Measurements from ENCODE around the gene FAM227B.

Gene FAM227B

GRCh38 chr15:49300856-49301255 lies 319.8 kb downstream of the FAM227B start:
- TF ChIP-seq POLR2A (IDR thresholded peaks at IDR 0.05; ENCODE audit: low read depth, low read length) (no peak), POLR2AphosphoS5 (IDR thresholded peaks at IDR 0.05; ENCODE audit: low read depth, low read length) (no peak), POU2F2 (IDR thresholded peaks at IDR 0.05; ENCODE audit: low read depth, low read length) (no peak), TAF1 (IDR thresholded peaks at IDR 0.05; ENCODE audit: low read depth, low read length) (no peak), PAX5 (IDR thresholded peaks at IDR 0.05; ENCODE audit: insufficient read depth, low read length, severe bottlenecking) (no peak), SPI1 (IDR thresholded peaks at IDR 0.05; ENCODE audit: low read depth, low read length) (no peak)
- FAIRE-seq: no peak
- DNase-seq (ENCODE audit: insufficient read length, low spot score): no peak

GRCh38 chr15:49297584-49297983 lies 323.0 kb downstream of the FAM227B start:
- TF ChIP-seq SPI1 (IDR thresholded peaks at IDR 0.05; ENCODE audit: low read depth, low read length) (no peak), POLR2A (IDR thresholded peaks at IDR 0.05; ENCODE audit: low read depth, low read length) (no peak), PAX5 (IDR thresholded peaks at IDR 0.05; ENCODE audit: insufficient read depth, low read length, severe bottlenecking) (no peak), POLR2AphosphoS5 (IDR thresholded peaks at IDR 0.05; ENCODE audit: low read depth, low read length) (no peak), POU2F2 (IDR thresholded peaks at IDR 0.05; ENCODE audit: low read depth, low read length) (no peak), TAF1 (IDR thresholded peaks at IDR 0.05; ENCODE audit: low read depth, low read length) (no peak)
- DNase-seq (ENCODE audit: insufficient read length, low spot score) (no peak), FAIRE-seq (no peak)

- FAIRE-seq: no peak
- TF ChIP-seq POLR2A (IDR thresholded peaks at IDR 0.05; ENCODE audit: low read depth, low read length) (no peak), PAX5 (IDR thresholded peaks at IDR 0.05; ENCODE audit: insufficient read depth, low read length, severe bottlenecking) (no peak), POLR2AphosphoS5 (IDR thresholded peaks at IDR 0.05; ENCODE audit: low read depth, low read length) (no peak), POU2F2 (IDR thresholded peaks at IDR 0.05; ENCODE audit: low read depth, low read length) (no peak), TAF1 (IDR thresholded peaks at IDR 0.05; ENCODE audit: low read depth, low read length) (no peak), SPI1 (IDR thresholded peaks at IDR 0.05; ENCODE audit: low read depth, low read length) (no peak)
- no peak for DNase-seq (ENCODE audit: insufficient read length, low spot score)
Observed at GRCh38 chr15:49296258-49296657, 324.4 kb downstream of the FAM227B start.

- TF ChIP-seq PAX5 (IDR thresholded peaks at IDR 0.05; ENCODE audit: insufficient read depth, low read length, severe bottlenecking) (no peak), POLR2AphosphoS5 (IDR thresholded peaks at IDR 0.05; ENCODE audit: low read depth, low read length) (no peak), POU2F2 (IDR thresholded peaks at IDR 0.05; ENCODE audit: low read depth, low read length) (no peak), SPI1 (IDR thresholded peaks at IDR 0.05; ENCODE audit: low read depth, low read length) (no peak)
- DNase-seq (ENCODE audit: insufficient read length, low spot score) (no peak), FAIRE-seq (no peak)
Observed at GRCh38 chr15:49293941-49294340, 326.7 kb downstream of the FAM227B start.

GRCh38 chr15:49290191-49290590 lies 330.4 kb downstream of the FAM227B start:
- TF ChIP-seq SPI1 (IDR thresholded peaks at IDR 0.05; ENCODE audit: low read depth, low read length): no peak
- no peak for TF ChIP-seq TAF1 (IDR thresholded peaks at IDR 0.05; ENCODE audit: low read depth, low read length)
- TF ChIP-seq POLR2AphosphoS5 (IDR thresholded peaks at IDR 0.05; ENCODE audit: low read depth, low read length): no peak
- no peak for TF ChIP-seq POLR2A (IDR thresholded peaks at IDR 0.05; ENCODE audit: low read depth, low read length)
- no peak for TF ChIP-seq PAX5 (IDR thresholded peaks at IDR 0.05; ENCODE audit: insufficient read depth, low read length, severe bottlenecking)
- TF ChIP-seq POU2F2 (IDR thresholded peaks at IDR 0.05; ENCODE audit: low read depth, low read length): no peak
- no peak for DNase-seq (ENCODE audit: insufficient read length, low spot score)
- no peak for FAIRE-seq

GRCh38 chr15:49288391-49288790 lies 332.2 kb downstream of the FAM227B start:
- TF ChIP-seq SPI1 (IDR thresholded peaks at IDR 0.05; ENCODE audit: low read depth, low read length): no peak
- TF ChIP-seq POU2F2 (IDR thresholded peaks at IDR 0.05; ENCODE audit: low read depth, low read length): no peak
- no peak for FAIRE-seq
- DNase-seq (ENCODE audit: insufficient read length, low spot score): no peak

- no peak for FAIRE-seq
- no peak for DNase-seq (ENCODE audit: insufficient read length, low spot score)
Observed at GRCh38 chr15:49287481-49287880, 333.1 kb downstream of the FAM227B start.

GRCh38 chr15:49286649-49287404 lies 333.8 kb downstream of the FAM227B start:
- DNase-seq (ENCODE audit: insufficient read length, low spot score) (no peak), FAIRE-seq (no peak)
- TF ChIP-seq POLR2AphosphoS5 (IDR thresholded peaks at IDR 0.05; ENCODE audit: low read depth, low read length) (no peak), SPI1 (IDR thresholded peaks at IDR 0.05; ENCODE audit: low read depth, low read length) (no peak), PAX5 (IDR thresholded peaks at IDR 0.05; ENCODE audit: insufficient read depth, low read length, severe bottlenecking) (no peak), POU2F2 (IDR thresholded peaks at IDR 0.05; ENCODE audit: low read depth, low read length) (no peak), POLR2A (IDR thresholded peaks at IDR 0.05; ENCODE audit: low read depth, low read length) (no peak)

More at GRCh38 chr15:49287481-49287880, 333.1 kb downstream of the FAM227B start:
- TF ChIP-seq SPI1 (IDR thresholded peaks at IDR 0.05; ENCODE audit: low read depth, low read length): no peak
- TF ChIP-seq PAX5 (IDR thresholded peaks at IDR 0.05; ENCODE audit: insufficient read depth, low read length, severe bottlenecking): no peak

- FAIRE-seq (no peak), DNase-seq (ENCODE audit: insufficient read length, low spot score) (no peak)
- no peak for TF ChIP-seq POLR2AphosphoS5 (IDR thresholded peaks at IDR 0.05; ENCODE audit: low read depth, low read length)
- no peak for TF ChIP-seq SPI1 (IDR thresholded peaks at IDR 0.05; ENCODE audit: low read depth, low read length)
- TF ChIP-seq TAF1 (IDR thresholded peaks at IDR 0.05; ENCODE audit: low read depth, low read length): no peak
- no peak for TF ChIP-seq POU2F2 (IDR thresholded peaks at IDR 0.05; ENCODE audit: low read depth, low read length)
- TF ChIP-seq POLR2A (IDR thresholded peaks at IDR 0.05; ENCODE audit: low read depth, low read length): no peak
- TF ChIP-seq PAX5 (IDR thresholded peaks at IDR 0.05; ENCODE audit: insufficient read depth, low read length, severe bottlenecking): no peak
Observed at GRCh38 chr15:49282366-49282765, 338.3 kb downstream of the FAM227B start.

Measured in GM12891 (cell line).